Muscle layer of colon (tissue), 2 donors: ENCODE results near the gene CRADD.
"Not testable (repeated sequence)": the region's sequence is repeated elsewhere in the genome, so short reads cannot be mapped to it uniquely, and the experiment has no call there.

ENCODE experiments used
- H3K27ac ChIP-seq: one replicate; pipeline ENCODE4 v1.7.0; 2013; ENCODE audit warnings: low read depth, mild to moderate bottlenecking, low read length, moderate library complexity
- H3K27me3 ChIP-seq, 2 donors: one replicate each; pipeline ENCODE4 v1.7.0; 2013; ENCODE audit warnings: low read length in 2 of 2, mild to moderate bottlenecking in 2 of 2; ENCODE audit not compliant: insufficient read depth in 2 of 2, control insufficient read depth in 1 of 2
- H3K36me3 ChIP-seq: one replicate; pipeline ENCODE4 v1.7.0; 2013; ENCODE audit warnings: mild to moderate bottlenecking, low read length; ENCODE audit not compliant: insufficient read depth
- H3K4me1 ChIP-seq: one replicate; pipeline ENCODE4 v1.7.0; 2013; ENCODE audit warnings: mild to moderate bottlenecking, low read length; ENCODE audit not compliant: insufficient read depth
- H3K4me3 ChIP-seq, 2 donors: one replicate each; pipeline ENCODE4 v1.7.0; 2013; ENCODE audit warnings: low read length in 2 of 2, low read depth in 1 of 2, mild to moderate bottlenecking in 1 of 2, moderate library complexity in 1 of 2
- H3K9ac ChIP-seq: one replicate; pipeline ENCODE4 v1.7.0; 2013; ENCODE audit warnings: low read length
- H3K9me3 ChIP-seq: one replicate; pipeline ENCODE4 v1.7.0; 2013; ENCODE audit warnings: mild to moderate bottlenecking, low read length
- donor health status: abdominal sarcoma.
- donor health status: Adenocarcinoma of cecum.

CRADD gene

GRCh38 chr12:93753285-93753684 lies 76.1 kb downstream of the CRADD start:
- Histone ChIP-seq H3K4me3 (no peak overlapping the region), H3K27me3 (no peaks in the 10 kb centered on the region), H3K36me3 (no peaks in the 10 kb centered on the region), H3K27ac (no peak overlapping the region), H3K9ac (no peak overlapping the region), H3K4me1 (peaks cover 6% of the 10 kb centered on the region), H3K9me3 (no peaks in the 10 kb centered on the region)

- H3K9me3 ChIP-seq = no peaks in the 10 kb centered on the region
- peaks cover 8% of the 10 kb centered on the region for H3K4me1 ChIP-seq
- H3K27ac ChIP-seq = no peak overlapping the region
- H3K9ac ChIP-seq = no peak overlapping the region
- H3K36me3 ChIP-seq = no peaks in the 10 kb centered on the region
- no peaks in the 10 kb centered on the region for H3K27me3 ChIP-seq
- no peak overlapping the region for H3K4me3 ChIP-seq
Observed at GRCh38 chr12:93753838-93754429, 76.8 kb downstream of the CRADD start.

GRCh38 chr12:93754859-93755258 lies 77.7 kb downstream of the CRADD start:
- H3K9me3 ChIP-seq, H3K4me3 ChIP-seq, H3K36me3 ChIP-seq, H3K9ac ChIP-seq, H3K27me3 ChIP-seq, H3K27ac ChIP-seq: not testable (repeated sequence)
- H3K4me1 ChIP-seq = peaks cover 12% of the 10 kb centered on the region

- H3K27me3 ChIP-seq = no peaks in the 10 kb centered on the region
- H3K27ac ChIP-seq = no peak overlapping the region
- H3K9ac ChIP-seq = no peak overlapping the region
- no peaks in the 10 kb centered on the region for H3K36me3 ChIP-seq
- H3K4me3 ChIP-seq = no peak overlapping the region
- H3K9me3 ChIP-seq = no peaks in the 10 kb centered on the region
- H3K4me1 ChIP-seq = peaks cover 9% of the 10 kb centered on the region
Observed at GRCh38 chr12:93756288-93756687, 79.1 kb downstream of the CRADD start.

- no peak overlapping the region for H3K9ac ChIP-seq
- peaks cover 19% of the 10 kb centered on the region for H3K4me1 ChIP-seq
- H3K27me3 ChIP-seq = no peaks in the 10 kb centered on the region
- no peaks in the 10 kb centered on the region for H3K9me3 ChIP-seq
- H3K36me3 ChIP-seq = no peaks in the 10 kb centered on the region
- no peak overlapping the region for H3K27ac ChIP-seq
- no peak overlapping the region for H3K4me3 ChIP-seq
Observed at GRCh38 chr12:93757792-93758694, 80.9 kb downstream of the CRADD start.

GRCh38 chr12:93758801-93759373 lies 81.7 kb downstream of the CRADD start:
- H3K36me3 ChIP-seq = no peaks in the 10 kb centered on the region
- no peak overlapping the region for H3K4me3 ChIP-seq
- H3K9me3 ChIP-seq = no peaks in the 10 kb centered on the region
- no peak overlapping the region for H3K27ac ChIP-seq
- H3K9ac ChIP-seq = no peak overlapping the region
- H3K4me1 ChIP-seq = peaks cover 19% of the 10 kb centered on the region
- no peaks in the 10 kb centered on the region for H3K27me3 ChIP-seq

DNA sequence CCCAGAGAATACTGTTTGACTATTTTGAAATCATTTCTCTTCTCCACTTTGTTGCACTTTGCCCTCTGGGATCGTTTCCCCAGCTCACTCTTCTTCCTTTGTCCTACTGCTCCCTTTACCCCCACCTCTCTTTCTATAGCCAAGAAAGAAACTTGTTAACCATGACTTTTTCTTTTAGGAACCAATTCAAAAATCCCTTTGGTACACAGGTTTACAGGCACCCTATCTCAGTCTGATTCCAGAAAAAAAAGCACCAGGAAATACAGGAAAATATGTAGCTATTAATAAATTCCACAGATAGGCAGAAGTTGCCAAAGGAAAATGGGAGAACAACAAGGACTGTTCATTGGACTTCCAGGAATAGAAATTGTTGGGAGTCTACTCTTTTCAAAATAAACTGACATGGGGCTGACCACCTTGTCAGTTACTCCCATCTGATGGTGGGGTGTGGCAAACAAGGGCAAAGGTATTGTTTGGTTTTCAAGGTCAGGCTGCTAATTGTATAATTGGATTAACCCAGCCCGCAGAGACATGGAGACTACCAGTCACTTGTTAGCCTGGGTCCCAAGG lies 82.4 kb downstream of the CRADD start:
- peaks cover 19% of the 10 kb centered on the region for H3K4me1 ChIP-seq
- no peak overlapping the region for H3K4me3 ChIP-seq
- no peaks in the 10 kb centered on the region for H3K27me3 ChIP-seq
- H3K9me3 ChIP-seq = no peaks in the 10 kb centered on the region
- H3K27ac ChIP-seq = no peak overlapping the region
- no peak overlapping the region for H3K9ac ChIP-seq
- H3K36me3 ChIP-seq = no peaks in the 10 kb centered on the region

- H3K4me1 ChIP-seq = peaks cover 19% of the 10 kb centered on the region
- no peaks in the 10 kb centered on the region for H3K27me3 ChIP-seq
- H3K9me3 ChIP-seq = no peaks in the 10 kb centered on the region
- H3K27ac ChIP-seq = no peak overlapping the region
- H3K4me3 ChIP-seq = no peak overlapping the region
- H3K36me3 ChIP-seq = no peaks in the 10 kb centered on the region
- H3K9ac ChIP-seq = no peak overlapping the region
Observed at GRCh38 chr12:93760275-93760875, 83.2 kb downstream of the CRADD start.

- Histone ChIP-seq H3K4me3 (no peak overlapping the region), H3K36me3 (no peaks in the 10 kb centered on the region), H3K4me1 (peaks cover 25% of the 10 kb centered on the region), H3K9ac (no peak overlapping the region), H3K27ac (no peak overlapping the region), H3K27me3 (no peaks in the 10 kb centered on the region), H3K9me3 (no peaks in the 10 kb centered on the region)
Observed at GRCh38 chr12:93762059-93762719, 85.0 kb downstream of the CRADD start.

GRCh38 chr12:93762912-93763553 lies 85.9 kb downstream of the CRADD start:
- H3K4me3 ChIP-seq = no peak overlapping the region
- no peak overlapping the region for H3K27ac ChIP-seq
- peaks cover 25% of the 10 kb centered on the region for H3K4me1 ChIP-seq
- no peaks in the 10 kb centered on the region for H3K27me3 ChIP-seq
- H3K36me3 ChIP-seq = no peaks in the 10 kb centered on the region
- H3K9ac ChIP-seq = no peak overlapping the region
- H3K9me3 ChIP-seq = no peaks in the 10 kb centered on the region
